Thyroid gland (tissue), 4 donors: Measurements from ENCODE around the gene KBTBD12.

Experiments
- POLR2A ChIP-seq, 2 donors: fragments of 450-650 bp; IDR thresholded peaks; one replicate each; pipeline ENCODE4 v1.6.1; 2017; ENCODE audit warnings: antibody characterized with exemption in 2 of 2, mild to moderate bottlenecking in 2 of 2, moderate library complexity in 1 of 2
- TF ChIP-seq, protein P1 (sequence below), 6 experiments: fragments of 200-600 bp in 3 of 6; fragments of 450-650 bp in 3 of 6; sonication (generic) in 3 of 6; IDR thresholded peaks; one replicate each; pipeline ENCODE4 v1.5.1; 2016 to 2019; ENCODE audit warnings: antibody characterized with exemption in 6 of 6, mild to moderate bottlenecking in 2 of 6, inconsistent platforms in 1 of 6, moderate library complexity in 1 of 6

DNA sequence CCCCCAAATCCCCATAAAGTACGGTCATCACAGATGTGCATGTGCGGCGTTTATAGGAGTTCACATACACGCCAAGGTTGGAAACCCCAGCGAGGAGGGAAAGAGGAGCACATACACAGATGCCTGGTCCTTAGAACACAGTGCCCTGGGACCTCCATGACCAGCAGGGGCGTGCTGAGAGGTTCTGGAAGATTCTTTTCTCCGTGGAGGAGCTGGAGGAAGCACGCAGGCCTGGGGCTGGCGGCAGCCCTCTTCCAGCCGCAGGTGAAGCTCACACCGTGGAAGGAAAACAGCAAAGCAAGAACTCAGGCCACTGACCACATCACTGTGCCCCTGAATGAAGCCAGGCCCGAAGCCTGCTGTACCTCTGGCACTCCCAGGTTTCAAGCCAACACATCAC, 76.2 kb downstream of the KBTBD12 start:
- TF ChIP-seq, protein P1, sequence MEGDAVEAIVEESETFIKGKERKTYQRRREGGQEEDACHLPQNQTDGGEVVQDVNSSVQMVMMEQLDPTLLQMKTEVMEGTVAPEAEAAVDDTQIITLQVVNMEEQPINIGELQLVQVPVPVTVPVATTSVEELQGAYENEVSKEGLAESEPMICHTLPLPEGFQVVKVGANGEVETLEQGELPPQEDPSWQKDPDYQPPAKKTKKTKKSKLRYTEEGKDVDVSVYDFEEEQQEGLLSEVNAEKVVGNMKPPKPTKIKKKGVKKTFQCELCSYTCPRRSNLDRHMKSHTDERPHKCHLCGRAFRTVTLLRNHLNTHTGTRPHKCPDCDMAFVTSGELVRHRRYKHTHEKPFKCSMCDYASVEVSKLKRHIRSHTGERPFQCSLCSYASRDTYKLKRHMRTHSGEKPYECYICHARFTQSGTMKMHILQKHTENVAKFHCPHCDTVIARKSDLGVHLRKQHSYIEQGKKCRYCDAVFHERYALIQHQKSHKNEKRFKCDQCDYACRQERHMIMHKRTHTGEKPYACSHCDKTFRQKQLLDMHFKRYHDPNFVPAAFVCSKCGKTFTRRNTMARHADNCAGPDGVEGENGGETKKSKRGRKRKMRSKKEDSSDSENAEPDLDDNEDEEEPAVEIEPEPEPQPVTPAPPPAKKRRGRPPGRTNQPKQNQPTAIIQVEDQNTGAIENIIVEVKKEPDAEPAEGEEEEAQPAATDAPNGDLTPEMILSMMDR (IDR thresholded peaks at IDR 0.05) = no peak
- TF ChIP-seq POLR2A (IDR thresholded peaks at IDR 0.05) = no peak
